Bronchial epithelial cell (primary cell): ENCODE results near the gene SCAF1. TPM values are rescaled to one million over a fixed set of nuclear protein-coding genes. Genes with fewer than 3 reads are reported as not detected.

ENCODE experiments used
- DNase-seq: peaks from one replicate; pipeline ENCODE4 v3.0.0-alpha.2; 2010; ENCODE audit warnings: low read depth
- FAIRE-seq: peaks from 2 replicates; lab custom pipeline; 2011; peaks lifted over from hg19 to GRCh38; lab: Jason Lieb, UNC
- H3K27me3 ChIP-seq: 2 replicates; pipeline ENCODE4 v1.5.1; 2011; ENCODE audit warnings: low read length; ENCODE audit not compliant: control insufficient read depth, insufficient read depth
- H3K36me3 ChIP-seq: 2 replicates; pipeline ENCODE4 v1.5.1; 2011; ENCODE audit warnings: low read length; ENCODE audit not compliant: control insufficient read depth, insufficient read depth
- H3K4me3 ChIP-seq: 2 replicates; pipeline ENCODE4 v1.5.1; 2011; ENCODE audit warnings: mild to moderate bottlenecking, low read depth, low read length, control low read depth
- total RNA-seq: library from RNA; depleted of rRNA; stranded (reverse); fragments of >200 nt; gene quantifications from 2 replicates; pipeline ENCODE4 v1.2.1, GENCODE V29; 2014
- TF ChIP-seq, protein P1 (sequence below): IDR thresholded peaks from 2 replicates; pipeline ENCODE4 v1.5.1; 2011; ENCODE audit warnings: mild to moderate bottlenecking, moderate library complexity, low read length, control low read depth, inconsistent platforms; ENCODE audit not compliant: insufficient read depth, severe bottlenecking

The SCAF1 gene
- total RNA-seq, 1 donor from 2014 or later: 5.5 TPM

DNA sequence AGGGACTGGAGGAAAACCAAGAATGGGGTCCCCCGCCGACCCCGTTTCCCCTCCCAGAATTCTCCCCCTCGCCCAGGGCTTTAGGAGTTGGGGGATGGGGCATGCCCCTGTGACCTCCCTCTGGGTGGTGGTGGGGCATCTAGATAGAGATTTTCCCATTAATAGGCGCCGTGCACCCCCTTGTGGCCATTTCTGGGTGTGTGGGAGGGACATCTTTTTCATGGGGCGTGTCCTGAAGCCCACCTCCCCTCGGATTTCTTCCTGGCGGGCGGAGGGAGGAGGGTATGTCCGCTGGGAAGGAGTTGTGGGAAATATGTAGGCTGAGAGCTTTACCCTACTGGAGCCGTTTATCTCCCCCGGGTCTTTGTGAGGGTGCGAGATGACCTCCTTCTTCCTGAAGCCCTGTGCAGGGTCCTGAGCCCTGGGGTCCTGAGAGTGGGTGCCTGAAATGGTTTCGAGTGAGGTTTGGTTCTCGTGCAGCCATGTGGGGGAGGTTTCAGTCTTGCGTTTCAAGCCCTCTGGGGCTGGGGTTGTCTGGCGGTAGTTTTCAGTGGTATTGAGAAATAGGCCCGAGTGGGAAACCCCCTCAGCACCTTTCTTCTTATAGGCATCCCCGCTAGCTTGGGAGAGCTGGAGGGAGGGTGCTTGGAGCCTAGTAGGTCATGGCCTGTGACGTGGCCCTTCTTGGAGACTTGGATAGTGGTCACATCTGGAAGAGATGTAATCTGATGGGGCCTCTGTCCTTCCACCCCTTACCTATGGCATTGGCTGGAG is 36.1 kb downstream of the SCAF1 start:
- TF ChIP-seq, protein P1, sequence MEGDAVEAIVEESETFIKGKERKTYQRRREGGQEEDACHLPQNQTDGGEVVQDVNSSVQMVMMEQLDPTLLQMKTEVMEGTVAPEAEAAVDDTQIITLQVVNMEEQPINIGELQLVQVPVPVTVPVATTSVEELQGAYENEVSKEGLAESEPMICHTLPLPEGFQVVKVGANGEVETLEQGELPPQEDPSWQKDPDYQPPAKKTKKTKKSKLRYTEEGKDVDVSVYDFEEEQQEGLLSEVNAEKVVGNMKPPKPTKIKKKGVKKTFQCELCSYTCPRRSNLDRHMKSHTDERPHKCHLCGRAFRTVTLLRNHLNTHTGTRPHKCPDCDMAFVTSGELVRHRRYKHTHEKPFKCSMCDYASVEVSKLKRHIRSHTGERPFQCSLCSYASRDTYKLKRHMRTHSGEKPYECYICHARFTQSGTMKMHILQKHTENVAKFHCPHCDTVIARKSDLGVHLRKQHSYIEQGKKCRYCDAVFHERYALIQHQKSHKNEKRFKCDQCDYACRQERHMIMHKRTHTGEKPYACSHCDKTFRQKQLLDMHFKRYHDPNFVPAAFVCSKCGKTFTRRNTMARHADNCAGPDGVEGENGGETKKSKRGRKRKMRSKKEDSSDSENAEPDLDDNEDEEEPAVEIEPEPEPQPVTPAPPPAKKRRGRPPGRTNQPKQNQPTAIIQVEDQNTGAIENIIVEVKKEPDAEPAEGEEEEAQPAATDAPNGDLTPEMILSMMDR: peak; percentile 71
- Histone ChIP-seq H3K4me3 (peak overlapping the region; percentile 100), H3K27me3 (no peaks in the 10 kb centered on the region), H3K36me3 (peaks cover 16% of the 10 kb centered on the region)
- FAIRE-seq (no peak), DNase-seq (peak; percentile 56)

DNA sequence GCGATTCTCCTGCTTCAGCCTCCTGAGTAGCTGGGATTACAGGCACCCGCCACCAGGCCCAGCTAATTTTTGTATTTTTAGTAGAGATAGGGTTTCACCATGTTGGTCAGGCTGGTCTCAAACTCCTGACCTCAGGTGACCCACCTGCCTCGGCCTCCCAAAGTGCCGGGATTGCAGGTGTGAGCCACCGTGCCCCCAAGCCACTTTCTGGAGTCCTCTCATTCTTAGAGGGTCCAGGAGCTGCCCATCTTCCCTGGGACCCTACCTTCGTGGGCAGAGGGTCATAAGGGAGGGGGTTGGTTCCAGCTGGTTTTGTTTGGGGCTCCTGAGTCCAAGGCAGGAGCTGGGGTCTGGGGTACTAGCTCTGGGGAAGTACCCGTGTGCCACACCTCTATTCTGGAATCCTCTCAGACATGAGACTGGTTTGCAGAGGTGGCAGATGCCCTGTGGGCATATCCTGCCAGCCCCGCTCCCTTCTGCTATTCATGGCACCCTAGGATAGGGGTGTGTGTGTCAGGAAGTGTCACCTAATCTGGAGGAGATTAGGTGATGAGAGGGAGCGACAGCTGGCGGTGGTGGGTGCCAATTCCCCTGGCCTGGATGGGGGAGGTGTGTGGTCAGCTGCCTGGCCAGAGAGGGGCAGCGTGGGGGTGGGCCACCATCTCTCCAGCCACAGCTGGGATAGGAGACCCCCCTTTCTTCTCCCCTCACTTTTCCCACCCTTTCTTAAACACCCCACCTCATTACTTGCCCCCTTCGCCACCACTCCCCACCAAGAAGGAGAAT is 37.2 kb downstream of the SCAF1 start:
- Histone ChIP-seq H3K27me3 (no peaks in the 10 kb centered on the region), H3K36me3 (peaks cover 19% of the 10 kb centered on the region), H3K4me3 (no peak overlapping the region)
- TF ChIP-seq, protein P1: no peak
- DNase-seq (no peak), FAIRE-seq (no peak)

DNA sequence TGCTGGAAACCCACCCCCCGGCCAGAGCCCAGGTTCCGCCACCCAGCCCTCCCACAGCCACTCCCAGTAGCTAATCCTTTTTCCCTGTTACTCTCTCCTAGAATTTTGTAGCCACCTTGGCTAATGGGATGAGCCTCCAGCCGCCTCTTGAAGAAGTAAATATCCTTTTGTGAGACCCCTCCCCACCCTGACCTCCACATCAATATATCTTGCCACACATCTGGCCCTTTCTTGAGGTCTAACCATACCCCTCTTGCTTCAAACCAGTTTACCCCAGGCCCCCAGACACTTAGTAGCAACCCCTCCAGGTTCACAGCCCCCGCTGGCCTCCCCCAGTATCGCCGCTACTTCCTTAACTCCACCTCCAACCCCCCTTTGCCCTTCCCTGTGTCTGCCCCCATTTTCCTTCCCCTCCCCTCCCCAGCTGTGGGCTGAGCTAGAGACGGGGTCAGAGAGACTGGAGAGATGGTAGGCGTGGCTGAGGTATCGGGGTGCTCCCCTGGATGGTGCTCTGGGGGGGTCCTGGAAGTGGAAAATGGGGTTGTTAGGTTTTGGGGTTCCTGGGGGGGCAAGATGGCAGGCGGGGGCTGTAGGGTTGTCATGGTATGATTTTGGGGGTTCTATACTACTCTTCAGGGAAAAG is 37.9 kb downstream of the SCAF1 start:
- Histone ChIP-seq H3K36me3 (peaks cover 26% of the 10 kb centered on the region), H3K27me3 (no peaks in the 10 kb centered on the region), H3K4me3 (no peak overlapping the region)
- FAIRE-seq (no peak), DNase-seq (no peak)
- TF ChIP-seq, protein P1: no peak

DNA sequence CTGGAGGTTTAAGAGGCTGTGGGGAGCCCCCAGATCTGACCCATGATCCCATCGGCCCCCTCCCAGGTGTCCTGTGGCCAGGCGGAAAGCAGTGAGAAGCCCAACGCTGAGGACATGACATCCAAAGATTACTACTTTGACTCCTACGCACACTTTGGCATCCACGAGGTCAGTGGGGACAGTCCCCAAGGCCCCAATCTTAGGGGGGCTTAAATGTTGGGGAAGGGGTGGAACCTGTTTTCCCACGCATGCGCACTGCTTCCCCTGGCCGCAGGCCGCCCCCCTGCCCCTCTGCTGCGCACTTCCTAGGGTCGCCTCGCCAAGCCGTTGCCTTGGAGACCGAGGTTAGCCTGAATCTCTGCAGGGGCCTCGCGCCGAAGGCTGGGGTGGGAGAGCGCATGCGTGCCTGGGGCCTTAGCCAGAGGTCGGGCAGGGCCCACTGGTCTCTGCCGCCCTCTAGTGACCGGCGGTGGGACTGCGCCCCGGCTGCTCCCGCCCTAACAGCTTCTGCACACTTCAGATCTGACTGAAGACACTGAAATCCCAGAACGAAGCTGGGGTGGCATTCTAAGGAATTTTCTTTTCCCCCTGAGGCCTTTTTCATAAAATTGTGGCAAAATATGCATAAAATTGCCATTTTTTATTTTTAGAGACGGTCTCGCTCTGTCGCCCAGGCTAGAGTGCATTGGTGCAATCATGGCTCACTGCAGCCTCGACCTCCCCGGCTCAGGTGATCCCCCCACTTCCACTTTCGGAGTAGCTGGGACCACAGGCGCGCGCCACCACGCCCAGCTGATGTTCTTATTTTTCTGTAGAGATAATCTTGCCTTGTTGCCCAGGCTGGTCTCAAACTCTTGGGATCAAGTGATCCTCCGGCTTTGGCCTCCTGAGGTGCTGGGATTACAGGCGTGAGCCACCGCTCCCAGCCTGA is 38.7 kb downstream of the SCAF1 start:
- Histone ChIP-seq H3K4me3 (no peak overlapping the region), H3K27me3 (no peaks in the 10 kb centered on the region), H3K36me3 (peaks cover 29% of the 10 kb centered on the region)
- TF ChIP-seq, protein P1: peak; percentile 100
- no peak for FAIRE-seq
- DNase-seq: peak; percentile 67

DNA sequence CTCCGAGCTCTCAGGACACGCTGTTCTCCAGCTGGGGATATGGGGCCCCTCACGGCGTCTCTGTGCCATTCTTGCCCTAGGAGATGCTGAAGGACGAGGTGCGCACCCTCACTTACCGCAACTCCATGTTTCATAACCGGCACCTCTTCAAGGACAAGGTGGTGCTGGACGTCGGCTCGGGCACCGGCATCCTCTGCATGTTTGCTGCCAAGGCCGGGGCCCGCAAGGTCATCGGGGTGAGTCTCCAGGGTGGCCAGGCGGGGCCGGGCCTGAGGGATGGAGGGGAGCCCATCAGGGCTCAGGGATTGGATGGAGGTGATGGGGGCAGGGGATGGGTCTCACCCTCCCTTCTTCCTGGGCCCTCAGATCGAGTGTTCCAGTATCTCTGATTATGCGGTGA is 39.8 kb downstream of the SCAF1 start:
- DNase-seq (no peak), FAIRE-seq (no peak)
- Histone ChIP-seq H3K4me3 (no peak overlapping the region), H3K27me3 (no peaks in the 10 kb centered on the region), H3K36me3 (peaks cover 35% of the 10 kb centered on the region)
- TF ChIP-seq, protein P1: no peak
